ENCODE results near the gene GPR3.

- TF ChIP-seq POLR2A (IDR thresholded peaks at IDR 0.05) (no peak), CTCF (IDR thresholded peaks at IDR 0.05) (no peak)
Observed at GRCh38 chr1:27345272-27345671, 47.1 kb upstream of the GPR3 start.

Measured in Peyer's patch (tissue), 4 donors.